ENCODE data around the gene PCSK6.
"Not testable (repeated sequence)": the region's sequence is repeated elsewhere in the genome, so short reads cannot be mapped to it uniquely, and the experiment has no call there.

Gene PCSK6

DNA sequence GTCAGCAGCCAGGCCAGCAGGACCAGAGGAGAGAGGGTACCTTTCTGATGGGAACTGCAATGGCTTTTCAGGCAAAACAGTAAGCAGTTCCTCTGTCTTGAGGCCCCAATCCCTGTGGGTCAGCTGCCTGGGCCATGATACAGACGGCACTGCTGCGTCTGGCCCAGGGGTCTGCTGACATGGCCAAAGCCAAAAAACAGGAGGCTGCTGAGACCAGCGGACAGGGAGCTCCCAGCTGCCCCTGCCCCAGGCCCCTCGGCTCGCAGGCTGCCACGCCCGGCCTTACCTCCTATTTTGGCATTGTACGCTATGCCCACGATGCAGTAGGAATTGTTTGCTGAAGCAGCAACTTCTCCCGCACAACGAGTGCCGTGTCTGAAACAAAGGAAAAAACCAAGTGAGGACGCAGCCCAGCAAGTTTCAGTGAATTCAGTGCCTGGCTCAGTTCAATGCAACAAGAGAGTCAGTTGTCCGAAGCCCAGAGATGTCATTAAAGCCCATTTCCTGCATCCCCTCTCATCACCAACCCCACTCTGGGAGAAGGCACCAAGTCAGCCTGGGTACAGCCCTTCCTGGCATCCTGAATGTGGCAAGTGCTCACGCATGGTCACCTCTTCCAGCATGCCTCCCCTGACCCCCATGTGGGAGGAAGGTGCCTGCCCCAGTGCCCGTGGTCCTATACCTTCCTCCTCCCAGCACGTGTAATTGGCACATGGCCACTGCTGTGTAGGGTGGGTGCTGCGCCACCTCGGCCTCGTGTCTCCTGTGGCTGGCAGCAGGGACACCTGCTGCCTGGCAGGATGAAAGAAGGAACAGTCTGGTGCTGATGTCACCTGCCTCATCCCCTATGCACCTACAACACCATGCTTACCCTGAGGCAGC, 61.7 kb downstream of the PCSK6 start:
- no peak for DNase-seq

GRCh38 chr15:101426761-101427333, 62.7 kb downstream of the PCSK6 start:
- no peak for DNase-seq

- DNase-seq, result no peak
Observed at GRCh38 chr15:101425787-101426365, 63.6 kb downstream of the PCSK6 start.

DNA sequence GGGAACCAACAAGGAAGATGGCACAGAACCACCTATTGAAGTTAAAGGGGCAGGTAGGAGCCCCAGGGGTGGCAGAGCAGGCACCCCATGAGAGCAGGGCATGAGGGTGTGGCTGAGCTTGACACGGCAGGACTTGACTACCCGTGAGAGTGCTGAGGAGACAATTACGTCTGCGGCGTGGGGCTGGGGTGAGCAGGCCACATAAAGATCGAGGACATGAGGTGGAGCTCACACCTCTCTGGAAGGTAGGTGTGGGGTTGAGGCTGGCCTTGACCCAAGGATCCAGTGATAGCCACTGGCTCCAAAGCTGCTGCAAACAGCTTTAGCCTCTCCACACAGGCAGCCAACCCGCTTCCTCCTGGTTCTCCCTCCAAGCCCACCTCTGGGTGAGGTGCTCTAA, 64.5 kb downstream of the PCSK6 start:
- DNase-seq, result no peak

DNA sequence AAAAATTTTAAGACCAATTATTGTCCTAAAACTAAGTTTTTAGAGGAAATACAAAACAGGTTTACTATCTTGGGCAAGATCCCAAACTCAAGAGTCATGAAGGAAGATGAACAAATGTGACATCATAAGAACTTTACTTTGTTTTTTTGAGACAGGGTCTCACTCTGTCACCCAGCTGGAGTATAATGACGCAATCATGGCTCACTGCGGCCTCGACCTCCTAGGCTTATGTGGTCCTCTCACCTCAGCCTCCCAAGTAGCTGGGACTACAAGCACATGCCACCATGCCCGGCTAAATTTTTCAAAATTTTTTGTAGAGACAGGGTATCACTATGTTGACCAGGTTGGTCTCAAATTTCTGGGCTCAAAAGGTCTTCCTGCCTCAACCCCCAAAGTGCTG, 69.3 kb downstream of the PCSK6 start:
- DNase-seq, result no peak

GRCh38 chr15:101416475-101416874, 73.0 kb downstream of the PCSK6 start:
- DNase-seq, result not testable (repeated sequence)

DNA sequence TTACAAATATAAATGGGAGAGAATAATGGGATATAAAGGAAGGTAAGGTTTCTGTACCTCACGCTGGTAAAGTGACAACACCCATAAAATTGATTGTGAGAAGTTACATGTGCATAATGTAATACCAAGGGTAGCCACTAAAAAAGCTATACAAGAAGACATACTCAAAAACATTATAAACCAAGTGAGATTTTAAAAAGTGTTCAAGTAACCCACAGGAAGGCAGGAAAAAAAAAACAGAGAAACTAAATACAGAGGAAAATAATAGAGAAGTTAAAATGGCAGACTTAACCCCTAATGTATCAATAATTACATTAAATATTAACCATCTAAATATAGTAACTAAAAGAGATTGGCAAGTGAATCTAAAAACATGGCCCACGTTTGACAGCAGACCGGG, 76.3 kb downstream of the PCSK6 start:
- DNase-seq, result no peak

DNA sequence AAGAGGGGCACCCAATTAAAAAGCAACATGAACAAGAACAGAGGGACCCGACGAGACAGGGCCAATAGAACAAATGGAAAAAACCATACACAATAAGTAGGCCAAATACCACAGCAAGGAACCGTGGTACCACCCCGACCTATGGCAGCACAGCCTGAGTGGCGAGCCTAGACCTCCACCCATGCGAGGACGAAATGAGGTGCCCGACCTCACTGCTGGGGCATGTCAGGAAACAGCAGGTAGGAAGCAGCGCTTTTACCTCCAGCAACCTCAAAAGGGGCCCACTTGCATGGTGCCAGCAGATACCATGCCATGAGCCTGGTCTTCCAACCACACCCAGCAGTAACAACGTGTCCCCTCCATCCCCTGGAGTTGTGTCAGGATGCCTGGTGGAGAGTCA, 77.9 kb downstream of the PCSK6 start:
- DNase-seq, result no peak

DNA sequence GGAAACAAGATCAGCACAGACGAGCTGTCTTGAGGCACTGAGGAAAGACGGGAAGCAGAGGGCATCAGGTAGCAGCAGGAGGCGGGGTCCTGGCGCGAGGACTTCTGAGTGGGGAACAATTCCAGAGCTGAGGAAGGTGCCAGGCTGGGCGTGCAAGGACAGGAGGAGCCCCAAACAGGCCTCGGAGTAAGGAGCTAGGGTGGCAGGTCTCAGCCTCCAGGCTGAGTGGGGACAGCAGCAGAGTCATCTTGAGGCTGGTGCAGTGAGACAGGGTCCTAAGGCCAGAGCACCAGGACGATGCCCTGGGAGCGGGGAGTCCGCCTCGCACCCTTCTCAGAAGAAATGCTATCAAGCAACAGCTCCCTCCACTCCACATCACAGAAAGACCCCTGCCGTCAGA, 78.4 kb downstream of the PCSK6 start:
- DNase-seq, result no peak

GRCh38 chr15:101410612-101411011, 78.9 kb downstream of the PCSK6 start:
- DNase-seq, result no peak

DNA sequence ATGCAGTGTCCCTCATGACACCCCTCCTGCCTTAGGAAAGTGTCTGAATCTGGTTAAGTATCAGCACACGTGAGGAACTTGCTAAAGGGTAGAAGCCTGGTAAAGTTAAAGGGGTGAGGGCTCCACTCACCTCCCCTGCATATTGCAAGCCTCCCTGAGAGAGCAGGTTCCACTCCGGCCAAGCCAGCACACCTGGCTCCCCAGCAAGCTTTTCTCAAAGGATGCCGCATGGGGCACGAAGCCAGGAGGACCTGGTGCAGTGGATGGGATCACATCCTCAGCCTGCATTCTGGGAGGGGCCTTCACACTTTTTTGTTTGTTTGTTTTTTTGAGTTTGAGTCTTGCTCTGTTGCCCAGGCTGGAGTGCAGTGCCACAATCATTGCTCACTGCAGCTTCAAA, 79.9 kb downstream of the PCSK6 start:
- no peak for DNase-seq

DNA sequence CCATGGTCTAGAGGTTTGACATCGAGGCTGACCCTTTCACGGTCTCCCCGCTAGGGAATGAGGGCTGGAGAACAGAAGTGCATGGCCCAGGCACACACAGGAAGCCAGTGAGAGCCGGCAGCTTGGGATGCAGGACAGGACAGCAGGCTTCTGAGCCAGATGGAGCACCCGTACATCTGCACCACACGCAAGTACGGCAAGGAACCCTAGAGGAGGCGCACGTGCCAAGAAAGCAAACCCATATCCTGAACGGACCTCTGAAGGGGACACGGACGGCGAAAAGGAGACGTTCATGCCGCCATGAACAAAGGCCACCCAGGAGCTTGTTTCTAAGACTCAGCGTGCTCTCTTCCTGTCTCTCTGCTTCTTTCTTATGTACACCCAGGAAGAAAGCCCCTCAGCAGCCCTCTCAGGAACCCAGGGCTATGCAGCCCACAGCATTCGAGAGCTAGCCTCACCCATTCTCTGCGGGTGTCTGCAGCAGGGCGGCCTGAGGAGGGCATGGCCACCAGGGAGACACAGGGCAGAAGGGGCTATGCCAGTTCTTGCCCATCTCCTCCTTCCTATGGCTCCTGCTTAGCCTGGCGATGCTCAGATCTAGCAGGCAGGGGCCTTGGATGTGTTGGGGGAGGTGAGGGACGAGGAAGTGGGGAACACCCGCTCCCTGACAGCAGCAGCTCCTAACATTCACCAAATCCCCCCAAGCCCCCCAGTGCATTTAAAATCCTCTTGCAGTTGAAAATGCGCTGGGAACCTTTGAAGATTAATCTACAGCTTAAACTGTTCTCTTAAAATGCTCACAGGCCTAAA, 81.3 kb downstream of the PCSK6 start:
- DNase-seq, result no peak

DNA sequence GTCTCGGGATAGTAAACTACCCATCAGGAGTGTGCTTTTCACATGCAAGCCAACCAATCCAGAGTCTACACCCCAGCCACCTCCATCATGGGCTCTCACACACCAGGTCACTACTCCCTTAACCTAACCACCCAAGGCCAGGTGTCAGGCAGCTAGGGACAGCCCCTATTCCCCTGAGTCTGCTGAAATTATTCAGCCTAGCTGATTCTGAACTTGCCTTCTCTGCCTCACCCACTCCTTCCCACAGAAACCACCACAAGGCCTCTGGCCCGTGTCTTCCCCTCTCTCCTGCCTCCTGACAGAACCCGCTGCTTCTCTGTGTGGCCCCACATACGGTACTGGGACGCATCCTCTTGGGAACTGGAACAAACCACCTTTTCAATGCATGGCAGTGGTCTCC, 82.1 kb downstream of the PCSK6 start:
- no peak for DNase-seq

- no peak for DNase-seq
Observed at GRCh38 chr15:101406526-101407195, 82.8 kb downstream of the PCSK6 start.

- no peak for DNase-seq
Observed at GRCh38 chr15:101406036-101406435, 83.5 kb downstream of the PCSK6 start.

DNA sequence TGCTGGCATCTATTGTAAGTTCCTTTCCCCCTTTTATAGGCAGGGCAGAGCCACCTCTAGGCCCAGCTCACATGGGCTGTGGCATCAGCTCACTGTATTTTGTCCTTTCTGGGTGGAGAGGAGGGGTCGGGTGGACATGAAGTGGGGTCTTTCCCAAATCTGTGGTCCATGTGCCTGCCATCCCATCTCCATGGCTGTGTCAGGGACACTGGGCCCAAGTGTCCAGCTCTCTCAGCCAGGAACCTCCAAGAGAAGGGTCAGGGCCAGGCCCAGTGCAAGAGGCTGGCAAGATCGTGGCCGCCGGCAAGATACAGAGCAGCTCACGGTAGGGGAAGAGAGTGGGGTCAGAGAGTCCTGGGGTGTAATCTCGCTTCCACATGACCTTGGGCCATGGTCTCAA, 85.3 kb downstream of the PCSK6 start:
- DNase-seq, result no peak

GRCh38 chr15:101402883-101403282, 86.6 kb downstream of the PCSK6 start:
- DNase-seq, result not testable (repeated sequence)

DNA sequence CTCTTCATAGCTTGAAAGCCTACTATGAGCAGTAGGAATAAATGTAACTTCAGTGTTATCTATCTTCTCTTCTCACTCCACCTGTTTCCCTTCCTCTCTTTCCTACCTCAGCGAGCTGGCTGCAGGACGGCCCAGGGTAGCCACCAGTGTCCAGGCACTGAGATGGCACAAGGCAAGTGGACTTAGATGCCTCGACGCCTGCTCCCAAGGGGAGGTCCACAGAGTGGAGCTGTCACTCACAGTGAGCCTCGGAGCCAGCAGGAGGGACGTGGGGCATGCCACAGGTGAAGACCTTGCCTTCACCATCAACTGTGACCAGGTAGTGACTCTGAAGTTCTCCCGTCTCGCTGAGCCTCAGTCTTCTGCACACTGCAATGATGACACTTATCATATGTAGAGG, 88.2 kb downstream of the PCSK6 start:
- no peak for DNase-seq

- no peak for DNase-seq
Observed at GRCh38 chr15:101399431-101399830, 90.1 kb downstream of the PCSK6 start.

DNA sequence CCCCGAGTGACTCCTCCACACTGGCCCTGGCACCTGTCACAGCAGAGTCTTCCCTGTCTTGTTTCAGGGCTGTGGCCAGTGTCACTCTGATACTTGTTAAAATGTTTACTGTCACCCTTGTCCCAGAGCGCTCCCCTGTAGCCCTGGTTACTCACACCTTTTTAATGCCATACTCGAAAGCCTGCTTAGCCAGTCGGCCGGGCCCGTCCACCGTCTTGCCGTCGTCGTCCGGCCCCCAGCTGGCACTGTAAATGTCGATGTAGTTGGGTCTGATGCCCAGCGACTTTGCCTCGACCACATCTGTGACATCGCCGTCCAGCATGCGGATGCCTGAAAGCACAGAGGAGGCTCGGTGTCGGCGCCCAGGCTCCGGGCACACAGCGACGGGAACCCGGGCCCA, 91.3 kb downstream of the PCSK6 start:
- no peak for DNase-seq

- no peak for DNase-seq
Observed at GRCh38 chr15:101397521-101398003, 91.9 kb downstream of the PCSK6 start.

DNA sequence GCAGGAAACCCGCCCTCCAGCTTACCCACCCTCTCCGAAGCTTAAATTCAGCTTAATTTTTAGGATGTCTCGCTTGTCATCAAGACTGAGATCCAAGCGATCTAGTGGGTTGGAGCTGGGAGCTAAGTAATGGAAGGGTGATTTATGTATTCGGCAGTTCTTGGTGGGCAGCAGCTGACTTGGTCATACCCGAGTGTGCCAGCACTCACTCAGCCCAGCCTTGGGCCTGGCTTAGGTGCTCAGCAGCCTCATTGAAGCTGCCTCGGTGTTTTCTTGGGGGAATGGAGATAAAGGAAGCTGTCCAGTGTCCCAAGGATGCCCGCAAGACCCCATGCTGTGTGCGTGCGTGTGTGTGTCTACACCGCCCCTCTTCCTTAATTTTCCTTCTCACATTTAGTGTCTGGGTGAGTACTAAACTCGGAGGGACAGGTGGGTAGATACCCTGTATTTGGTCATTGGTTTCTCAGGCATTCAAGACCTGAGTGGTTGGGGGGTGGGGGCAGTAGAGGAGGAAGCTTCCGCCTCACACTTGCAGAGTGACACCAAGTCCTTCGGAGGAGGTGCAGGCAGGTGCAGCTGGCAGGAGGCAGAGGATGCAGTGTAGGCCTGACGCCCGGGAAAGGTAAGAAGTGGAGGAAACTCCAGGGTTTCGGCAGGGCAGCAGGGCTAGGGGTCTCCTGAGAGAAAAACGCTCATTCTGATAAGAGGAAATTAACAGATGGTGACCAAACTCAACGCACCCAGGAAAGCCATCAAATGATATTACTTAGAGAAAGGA, 92.8 kb downstream of the PCSK6 start:
- DNase-seq, result no peak
